Esophagus muscularis mucosa (tissue), 4 donors: ENCODE results near the gene GORASP1. TPM values are rescaled to one million over a fixed set of nuclear protein-coding genes. Genes with fewer than 3 reads are reported as not detected.

Experiments used
- DNase-seq: peaks from one replicate; pipeline ENCODE4 v3.0.0-alpha.2; 2017; ENCODE audit errors: extremely low spot score
- H3K27ac ChIP-seq, 4 donors: fragments of 200-600 bp; sonication (generic); replicated peaks in 1 of 4; 1 replicate in 3 of 4; 2 replicates in 1 of 4; pipeline ENCODE4 v1.5.1; 2016 to 2019; ENCODE audit warnings: mild to moderate bottlenecking in 1 of 4
- H3K27me3 ChIP-seq, 4 donors: fragments of 200-600 bp; sonication (generic); one replicate each; pipeline versions ENCODE4 v1.5.1 to v1.6.0; 2016 to 2019
- H3K36me3 ChIP-seq, 4 donors: fragments of 200-600 bp; sonication (generic); one replicate each; pipeline ENCODE4 v1.5.1; 2016 to 2019
- H3K4me1 ChIP-seq, 4 donors: fragments of 200-600 bp; sonication (generic); one replicate each; pipeline ENCODE4 v1.5.1; 2016 to 2019
- H3K4me3 ChIP-seq, 4 donors: fragments of 200-600 bp; sonication (generic); 1 replicate in 2 of 4; 2 replicates in 2 of 4; pipeline ENCODE4 v1.5.1; 2016 to 2019; ENCODE audit warnings: mild to moderate bottlenecking in 4 of 4, moderate library complexity in 1 of 4
- H3K9me3 ChIP-seq, 4 donors: fragments of 200-600 bp; sonication (generic); 1 replicate in 3 of 4; 2 replicates in 1 of 4; pipeline ENCODE4 v1.5.1; 2016 to 2019
- EP300 ChIP-seq: sonication (generic); formaldehyde crosslinking; IDR thresholded peaks from one replicate; pipeline ENCODE4 v1.6.1; 2017; ENCODE audit warnings: antibody characterized with exemption
- POLR2A ChIP-seq: fragments of 450-650 bp; IDR thresholded peaks from one replicate; pipeline ENCODE4 v1.6.1; 2017; ENCODE audit warnings: antibody characterized with exemption, moderate library complexity, mild to moderate bottlenecking, low read depth
- POLR2AphosphoS5 ChIP-seq, 2 donors: sonication (generic); formaldehyde crosslinking; IDR thresholded peaks; one replicate each; pipeline ENCODE4 v1.6.1; 2017; ENCODE audit warnings: antibody characterized with exemption in 2 of 2
- WGBS: methylation state at CpG from one replicate; pipeline ENCODE4 v1.1.5; 2018; 5-methylcytosine and 5-hydroxymethylcytosine counted together
- intact Hi-C: fragments of 100-400 bp; cut with DNase I; formaldehyde crosslinking; loops from one replicate; pipeline ENCODE4 v1.15.1; 2023
- total RNA-seq, 4 donors: library from RNA; depleted of rRNA; stranded (reverse); fragments of >200 nt; gene quantifications; one replicate each; pipeline versions ENCODE4 v1.1.0 to v1.2.1, GENCODE V29; 2016
- TF ChIP-seq, protein P1 (sequence below), 3 experiments: fragments of 200-600 bp in 2 of 3; fragments of 450-650 bp in 1 of 3; sonication (generic) in 2 of 3; IDR thresholded peaks; one replicate each; pipeline ENCODE4 v1.5.1; 2017 to 2019; ENCODE audit warnings: antibody characterized with exemption in 3 of 3, mild to moderate bottlenecking in 2 of 3, moderate library complexity in 1 of 3

Gene GORASP1
- total RNA-seq, 4 donors from 2014 or later, result 53.7 to 88.7 (median 67.8) TPM

DNA sequence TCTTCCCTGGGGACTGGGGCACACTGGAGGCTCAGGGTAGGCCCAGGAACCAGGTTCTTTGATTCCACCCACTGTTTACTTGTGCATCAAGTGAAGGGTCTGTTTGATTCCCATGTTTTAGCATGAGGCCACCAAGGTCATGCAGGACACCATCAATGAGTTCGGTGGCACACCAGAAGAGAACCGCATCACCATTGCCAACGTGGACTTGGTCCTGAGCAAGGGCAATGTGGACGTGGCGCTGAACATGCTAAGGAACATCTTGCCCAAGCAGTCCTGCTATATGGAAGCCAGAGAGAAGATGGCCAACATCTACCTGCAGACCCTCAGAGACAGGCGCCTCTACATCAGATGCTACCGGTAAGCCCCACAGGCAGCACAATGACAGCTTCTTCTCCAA is 21.5 kb upstream of the GORASP1 start:
- Histone ChIP-seq H3K36me3 (peaks cover 0 to 30% (median 3%) of the 10 kb centered on the region in 4 donors), H3K9me3 (no peaks in the 10 kb centered on the region), H3K27ac (no peak overlapping the region), H3K4me3 (no peak overlapping the region), H3K27me3 (no peaks in the 10 kb centered on the region), H3K4me1 (peaks cover 3 to 16% (median 11%) of the 10 kb centered on the region in 4 donors)
- 97% methylated on average over 7 of the region's 7 CpGs for WGBS
- intact Hi-C loops, result loop anchor here (5.0 kb wide), 1 partner anchor 163 kb away; no protein-coding TSS in a partner anchor
- TF ChIP-seq POLR2A (no peak), POLR2AphosphoS5 (IDR thresholded peaks at IDR 0.05) (no peak), EP300 (no peak)
- TF ChIP-seq, protein P1, sequence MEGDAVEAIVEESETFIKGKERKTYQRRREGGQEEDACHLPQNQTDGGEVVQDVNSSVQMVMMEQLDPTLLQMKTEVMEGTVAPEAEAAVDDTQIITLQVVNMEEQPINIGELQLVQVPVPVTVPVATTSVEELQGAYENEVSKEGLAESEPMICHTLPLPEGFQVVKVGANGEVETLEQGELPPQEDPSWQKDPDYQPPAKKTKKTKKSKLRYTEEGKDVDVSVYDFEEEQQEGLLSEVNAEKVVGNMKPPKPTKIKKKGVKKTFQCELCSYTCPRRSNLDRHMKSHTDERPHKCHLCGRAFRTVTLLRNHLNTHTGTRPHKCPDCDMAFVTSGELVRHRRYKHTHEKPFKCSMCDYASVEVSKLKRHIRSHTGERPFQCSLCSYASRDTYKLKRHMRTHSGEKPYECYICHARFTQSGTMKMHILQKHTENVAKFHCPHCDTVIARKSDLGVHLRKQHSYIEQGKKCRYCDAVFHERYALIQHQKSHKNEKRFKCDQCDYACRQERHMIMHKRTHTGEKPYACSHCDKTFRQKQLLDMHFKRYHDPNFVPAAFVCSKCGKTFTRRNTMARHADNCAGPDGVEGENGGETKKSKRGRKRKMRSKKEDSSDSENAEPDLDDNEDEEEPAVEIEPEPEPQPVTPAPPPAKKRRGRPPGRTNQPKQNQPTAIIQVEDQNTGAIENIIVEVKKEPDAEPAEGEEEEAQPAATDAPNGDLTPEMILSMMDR (IDR thresholded peaks at IDR 0.05), result no peak
- DNase-seq, result no peak

- intact Hi-C loops, result loop anchor here (5.0 kb wide), 1 partner anchor 164 kb away; no protein-coding TSS in a partner anchor
- Histone ChIP-seq H3K27me3 (no peaks in the 10 kb centered on the region), H3K4me3 (no peak overlapping the region), H3K36me3 (peaks cover 0 to 23% (median 0%) of the 10 kb centered on the region in 4 donors), H3K27ac (no peak overlapping the region), H3K9me3 (no peaks in the 10 kb centered on the region), H3K4me1 (peaks cover 3 to 16% (median 11%) of the 10 kb centered on the region in 4 donors)
- no peak for TF ChIP-seq EP300
- no peak for TF ChIP-seq POLR2AphosphoS5 (IDR thresholded peaks at IDR 0.05)
- TF ChIP-seq, protein P1 (IDR thresholded peaks at IDR 0.05), result no peak
- TF ChIP-seq POLR2A, result no peak
- DNase-seq, result no peak
- WGBS, result 70% methylated on average over 1 of the region's 1 CpG
Observed at GRCh38 chr3:39127908-39128304, 20.5 kb upstream of the GORASP1 start.

DNA sequence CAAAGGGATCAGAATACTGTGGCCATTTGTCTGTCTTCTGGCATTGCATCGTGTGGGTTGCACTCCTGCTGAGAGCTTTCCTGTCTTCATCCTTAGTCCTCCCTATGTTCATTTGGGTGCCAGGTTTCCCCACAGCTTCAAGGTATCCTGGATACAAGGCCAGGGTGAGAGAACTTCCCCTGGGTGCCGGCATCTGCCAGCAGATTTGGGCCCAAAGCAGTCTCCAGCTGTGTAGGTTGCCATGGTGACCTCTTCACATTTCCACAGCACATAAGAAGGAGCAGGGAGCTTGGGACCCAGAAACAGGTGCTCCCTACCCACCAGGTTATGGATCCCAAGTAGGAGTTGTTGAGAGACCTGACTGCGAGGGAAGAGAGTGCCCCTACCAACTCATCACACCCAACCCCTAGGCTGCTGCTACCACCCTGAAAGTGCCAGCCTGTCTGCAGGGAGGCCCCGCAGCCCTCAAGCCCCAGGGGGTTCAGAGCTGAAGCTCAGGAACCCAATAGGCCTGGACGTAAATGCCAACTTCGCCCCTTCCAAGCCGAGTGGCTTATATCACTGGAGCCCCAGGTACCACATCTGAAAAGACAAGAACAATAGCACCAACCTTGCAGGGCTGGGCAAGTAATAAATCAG is 20.0 kb upstream of the GORASP1 start:
- Histone ChIP-seq H3K4me1 (peaks cover 3 to 16% (median 11%) of the 10 kb centered on the region in 4 donors), H3K4me3 (no peak overlapping the region), H3K36me3 (peaks cover 0 to 23% (median 0%) of the 10 kb centered on the region in 4 donors), H3K27ac (no peak overlapping the region), H3K27me3 (no peaks in the 10 kb centered on the region), H3K9me3 (no peaks in the 10 kb centered on the region)
- intact Hi-C loops, result loop anchor here (5.0 kb wide), 1 partner anchor 165 kb away; no protein-coding TSS in a partner anchor
- TF ChIP-seq POLR2AphosphoS5 (IDR thresholded peaks at IDR 0.05) (no peak), EP300 (no peak), POLR2A (no peak)
- TF ChIP-seq, protein P1 (IDR thresholded peaks at IDR 0.05), result no peak
- WGBS, result 90% methylated on average over 7 of the region's 7 CpGs
- DNase-seq, result no peak

DNA sequence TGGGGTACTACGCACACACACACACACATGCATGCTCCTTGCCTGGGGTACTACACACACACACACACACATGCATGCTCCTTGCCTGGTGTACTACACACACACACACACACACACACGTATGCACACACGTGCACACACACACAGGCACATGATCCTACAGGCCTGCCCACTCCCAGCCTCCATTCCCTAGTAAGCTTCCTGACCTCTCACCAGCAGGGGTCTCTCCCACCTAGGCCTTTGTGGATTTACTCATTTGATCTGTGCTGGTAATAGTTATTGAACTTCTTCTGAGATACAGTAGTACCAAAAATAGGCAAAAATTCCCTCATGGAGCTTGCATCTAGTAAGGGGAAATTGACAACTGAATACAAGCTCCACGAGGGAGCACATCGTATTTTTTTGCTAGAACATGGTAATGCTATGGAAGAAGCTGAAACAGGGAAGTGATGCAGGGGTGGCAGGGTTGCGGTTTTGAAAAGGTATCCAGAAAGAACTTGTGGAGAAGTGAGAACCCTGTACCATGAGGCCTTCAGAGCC is 19.2 kb upstream of the GORASP1 start:
- intact Hi-C loops, result loop anchor here (5.0 kb wide), 1 partner anchor 166 kb away; no protein-coding TSS in a partner anchor
- 51% methylated on average over 6 of the region's 6 CpGs for WGBS
- Histone ChIP-seq H3K27me3 (no peaks in the 10 kb centered on the region), H3K9me3 (no peaks in the 10 kb centered on the region), H3K4me1 (peaks cover 3 to 16% (median 11%) of the 10 kb centered on the region in 4 donors), H3K4me3 (no peak overlapping the region), H3K27ac (no peak overlapping the region), H3K36me3 (peaks cover 0 to 23% (median 0%) of the 10 kb centered on the region in 4 donors)
- no peak for DNase-seq
- TF ChIP-seq, protein P1 (IDR thresholded peaks at IDR 0.05), result peak; percentile 52 to 62 (median 62)
- no peak for TF ChIP-seq EP300
